HepG2 (cell line): ENCODE results near the gene USP8. TPM values are rescaled to one million over a fixed set of nuclear protein-coding genes. Genes with fewer than 3 reads are reported as not detected.

ENCODE experiments used
- ATAC-seq: fragments of 200-7000 bp; cut with Tn5 transposase; 3 replicates; pipeline ENCODE4 v1.9.1; 2020; ENCODE audit warnings: mild to moderate bottlenecking, moderate library complexity
- BruUV-seq: library from RNA; stranded (reverse); fragments of 400-500 nt; replicated peaks from 2 replicates; lab custom pipeline; 2021; lab: Mats Ljungman, UMichigan
- CTCF ChIA-PET: fragments of 300-600 bp; formaldehyde crosslinking; extraction: SDS; loops from one replicate; lab custom pipeline; 2021; ENCODE audit warnings: low total read pairs, inconsistent platforms, low intra/inter-chr PET ratio; lab: Yijun Ruan, JAX
- POLR2A ChIA-PET: fragments of 350-600 bp; sonication (Branson Sonifier 250); formaldehyde crosslinking; loops from one replicate; lab custom pipeline; 2020; ENCODE audit warnings: antibody characterized with exemption, inconsistent platforms; lab: Yijun Ruan, JAX
- DNase-seq: peaks from one replicate; pipeline ENCODE4 v3.0.0-alpha.2; 2015; ENCODE audit warnings: low spot score
- FAIRE-seq: peaks from 3 replicates; lab custom pipeline; 2011; peaks lifted over from hg19 to GRCh38; lab: Jason Lieb, UNC
- H2AFZ ChIP-seq: one replicate; pipeline ENCODE4 v1.6.1; 2011; ENCODE audit warnings: low read length, inconsistent platforms
- H3K27ac ChIP-seq: fragments of 300-600 bp; 3 replicates; pipeline ENCODE4 v1.8.0; 2011; ENCODE audit warnings: mixed run types, mild to moderate bottlenecking, mixed read lengths, low read length, inconsistent platforms; ENCODE audit not compliant: insufficient read depth; ENCODE audit errors: extremely low read length
- H3K27me3 ChIP-seq, 2 experiments: fragments of 200-600 bp in 1 of 2; 2 replicates in 1 of 2; 3 replicates in 1 of 2; pipeline versions ENCODE4 v1.6.0 to v1.8.0; 2011; ENCODE audit warnings: low read length in 2 of 2, mild to moderate bottlenecking in 2 of 2, moderate library complexity in 2 of 2, inconsistent platforms in 1 of 2; ENCODE audit not compliant: insufficient read depth in 2 of 2, control insufficient read depth in 1 of 2
- H3K36me3 ChIP-seq, 2 experiments: fragments of 200-600 bp in 1 of 2; replicated peaks in 1 of 2; 2 replicates in 1 of 2; 3 replicates in 1 of 2; pipeline versions ENCODE4 v1.5.1 to v1.8.0; 2011; ENCODE audit warnings: low read length in 2 of 2, inconsistent platforms in 1 of 2; ENCODE audit not compliant: insufficient read depth in 2 of 2, control insufficient read depth in 1 of 2
- H3K4me1 ChIP-seq: 2 replicates; pipeline ENCODE4 v1.5.1; 2012; ENCODE audit warnings: low read length, inconsistent platforms; ENCODE audit not compliant: insufficient read depth
- H3K4me2 ChIP-seq: 2 replicates; pipeline ENCODE4 v1.6.0; 2011; ENCODE audit warnings: low read depth, low read length, inconsistent platforms
- H3K4me3 ChIP-seq, 3 experiments: fragments of 200-600 bp in 1 of 3; sonication (generic), shearing (Covaris generic) in 1 of 3; replicated peaks in 1 of 3; 2 replicates each; pipeline ENCODE4 v1.5.1; 2011 to 2016; ENCODE audit warnings: low read length in 3 of 3, inconsistent platforms in 2 of 3, low read depth in 2 of 3, mild to moderate bottlenecking in 2 of 3, control low read depth in 1 of 3, mixed read lengths in 1 of 3; ENCODE audit not compliant: insufficient read depth in 1 of 3
- H3K79me2 ChIP-seq: one replicate; pipeline ENCODE4 v1.6.1; 2011; ENCODE audit warnings: low read length, inconsistent platforms; ENCODE audit not compliant: insufficient read depth
- H3K9ac ChIP-seq: 2 replicates; pipeline ENCODE4 v1.6.0; 2011; ENCODE audit warnings: mild to moderate bottlenecking, low read depth, low read length, inconsistent platforms; ENCODE audit not compliant: insufficient read depth
- H3K9me3 ChIP-seq: 2 replicates; pipeline ENCODE4 v1.5.1; 2012; ENCODE audit warnings: mild to moderate bottlenecking, low read length
- H4K20me1 ChIP-seq: 2 replicates; pipeline ENCODE4 v1.6.0; 2011; ENCODE audit warnings: inconsistent platforms, mild to moderate bottlenecking, low read length, moderate library complexity; ENCODE audit not compliant: insufficient read depth
- CAMTA2 ChIP-seq: sonication (generic); formaldehyde crosslinking; IDR thresholded peaks from 2 replicates; pipeline ENCODE4 v1.4.0; 2020; ENCODE audit warnings: mild to moderate bottlenecking, missing genetic modification reagents, borderline replicate concordance
- LCORL ChIP-seq, 2 experiments: fragments of 450-650 bp in 1 of 2; sonication (generic) in 1 of 2; formaldehyde crosslinking in 1 of 2; IDR thresholded peaks; 2 replicates each; pipeline versions ENCODE4 v1.5.0 to v1.6.1; 2017 to 2020; ENCODE audit warnings: antibody characterized with exemption in 1 of 2, missing genetic modification reagents in 1 of 2
- MXD3 ChIP-seq: IDR thresholded peaks from 2 replicates; pipeline ENCODE4 v1.6.1; 2016; ENCODE audit warnings: mild to moderate bottlenecking, missing biosample characterization, missing genetic modification reagents
- RORA ChIP-seq: sonication (generic); formaldehyde crosslinking; IDR thresholded peaks from 2 replicates; pipeline ENCODE4 v1.5.0; 2020; ENCODE audit warnings: mild to moderate bottlenecking, missing genetic modification reagents, moderate library complexity
- SMYD3 ChIP-seq: sonication (generic); formaldehyde crosslinking; IDR thresholded peaks from 2 replicates; pipeline ENCODE4 v1.8.1; 2023; ENCODE audit warnings: mild to moderate bottlenecking, missing genetic modification reagents
- TCF7L2 ChIP-seq: IDR thresholded peaks from 2 replicates; pipeline ENCODE4 v1.6.1; 2011; ENCODE audit warnings: mild to moderate bottlenecking, low read depth, low read length, moderate library complexity
- ZNF207 ChIP-seq: fragments of 450-650 bp; IDR thresholded peaks from 2 replicates; pipeline ENCODE4 v1.6.1; 2016; ENCODE audit warnings: antibody characterized with exemption, borderline replicate concordance
- ZNF761 ChIP-seq: sonication (generic); formaldehyde crosslinking; conservative IDR thresholded peaks from 2 replicates; pipeline ENCODE4 v1.4.0; 2020; ENCODE audit warnings: mild to moderate bottlenecking, missing genetic modification reagents
- ZNF775 ChIP-seq: sonication (generic); formaldehyde crosslinking; IDR thresholded peaks from 2 replicates; pipeline ENCODE4 v1.4.0; 2020; ENCODE audit warnings: missing genetic modification reagents, mild to moderate bottlenecking, moderate library complexity, borderline replicate concordance
- ZNF841 ChIP-seq: sonication (generic); formaldehyde crosslinking; IDR thresholded peaks from 2 replicates; pipeline ENCODE4 v1.8.1; 2023; ENCODE audit warnings: missing genetic modification reagents, borderline replicate concordance
- whole genome bisulfite sequencing: methylation state at CpG from one replicate; pipeline ENCODE4 v1.1.6; 2017; ENCODE audit warnings: low lambda C conversion rate; 5-methylcytosine and 5-hydroxymethylcytosine counted together
- in situ Hi-C: cut with HindIII; loops from 2 replicates; pipeline ENCODE4 v1.10.0; 2017; ENCODE audit warnings: low pct_unique_long_range_greater_than_20kb; ENCODE audit not compliant: extremely low pct_ligation_motif_present
- intact Hi-C: fragments of 100-400 bp; cut with micrococcal nuclease; formaldehyde crosslinking; loops from one replicate; pipeline ENCODE4 v1.10.0; 2022; ENCODE audit not compliant: unreplicated experiment
- polyA plus RNA-seq, 8 experiments: library from polyadenylated mRNA; depleted of rRNA in 3 of 8; stranded (reverse) in 7 of 8; unstranded in 1 of 8; fragments of >200 nt; fragmentation: Illumina TruSeq in 4 of 8; extraction: Trizol in 4 of 8; gene quantifications; 2 replicates each; pipeline versions ENCODE4 v1.2.1 to v1.2.3, GENCODE V29; 2011 to 2016; ENCODE audit warnings: low read depth in 4 of 8, missing spikeins in 1 of 8, mixed read lengths in 1 of 8; ENCODE audit not compliant: insufficient read depth in 1 of 8
- total RNA-seq, 5 experiments: library from RNA; depleted of rRNA; stranded (reverse); fragments of >200 nt; fragmentation: Illumina TruSeq; extraction: Trizol; gene quantifications; 2 replicates each; pipeline ENCODE4 v1.2.3, GENCODE V29; 2016; ENCODE audit warnings: low read depth in 1 of 5

The USP8 gene
- total and polyA plus RNA-seq, 2 of the 13 experiments (the other 11 are each of a cell fraction or from before 2014, with no cell fraction given), result 36.4 to 50.7 TPM

- no peaks in the 10 kb centered on the region for H4K20me1 ChIP-seq
- in situ Hi-C loops, result no loop called here
- H3K4me2 ChIP-seq, result no peak overlapping the region
- no peaks in the 10 kb centered on the region for H3K9me3 ChIP-seq
- CTCF ChIA-PET, result no interaction called here
- TF ChIP-seq ZNF207 (no peak), ZNF841 (CRISPR knock-in tag) (no peak), LCORL (IDR thresholded peaks at IDR 0.05) (no peak), LCORL (CRISPR knock-in tag; IDR thresholded peaks at IDR 0.05) (no peak), ZNF775 (CRISPR knock-in tag) (no peak), ZNF761 (CRISPR knock-in tag) (no peak), SMYD3 (CRISPR knock-in tag) (no peak), TCF7L2 (no peak), MXD3 (CRISPR knock-in tag) (no peak), RORA (CRISPR knock-in tag) (no peak), CAMTA2 (no peak)
- no peak overlapping the region for H3K9ac ChIP-seq
- no TSS peak for BruUV-seq
- ATAC-seq (no peak), DNase-seq (no peak), FAIRE-seq (no peak)
- POLR2A ChIA-PET, result no interaction called here
- WGBS, result 93% methylated on average over 4 of the region's 4 CpGs
- H3K27ac ChIP-seq, result no peak overlapping the region
- no peaks in the 10 kb centered on the region for H3K79me2 ChIP-seq
- H2AFZ ChIP-seq, result no peak overlapping the region
- H3K27me3 ChIP-seq, result no peaks in the 10 kb centered on the region
- H3K36me3 ChIP-seq, result peaks cover 2 to 33% of the 10 kb centered on the region in 2 experiments; a peak in 3 of 5 replicates
- intact Hi-C loops, result no loop called here
- H3K4me1 ChIP-seq, result no peaks in the 10 kb centered on the region
- no peak overlapping the region for H3K4me3 ChIP-seq
Measured at GRCh38 chr15:50501815-50502214, 77.6 kb downstream of the USP8 start.
